DMS153 treated with DMSO at 0.1 percent for 48 hours (cell line): ENCODE data around the gene COL27A1.
"Not testable (repeated sequence)": the region's sequence is repeated elsewhere in the genome, so short reads cannot be mapped to it uniquely, and the experiment has no call there.

Source experiments
- DNase-seq: peaks from one replicate; lab custom pipeline; 2025; ENCODE audit not compliant: unreplicated experiment; lab: John Stamatoyannopoulos, UW

COL27A1 gene

GRCh38 chr9:114122136-114123027, 33.0 kb upstream of the COL27A1 start:
- no peak for DNase-seq

DNA sequence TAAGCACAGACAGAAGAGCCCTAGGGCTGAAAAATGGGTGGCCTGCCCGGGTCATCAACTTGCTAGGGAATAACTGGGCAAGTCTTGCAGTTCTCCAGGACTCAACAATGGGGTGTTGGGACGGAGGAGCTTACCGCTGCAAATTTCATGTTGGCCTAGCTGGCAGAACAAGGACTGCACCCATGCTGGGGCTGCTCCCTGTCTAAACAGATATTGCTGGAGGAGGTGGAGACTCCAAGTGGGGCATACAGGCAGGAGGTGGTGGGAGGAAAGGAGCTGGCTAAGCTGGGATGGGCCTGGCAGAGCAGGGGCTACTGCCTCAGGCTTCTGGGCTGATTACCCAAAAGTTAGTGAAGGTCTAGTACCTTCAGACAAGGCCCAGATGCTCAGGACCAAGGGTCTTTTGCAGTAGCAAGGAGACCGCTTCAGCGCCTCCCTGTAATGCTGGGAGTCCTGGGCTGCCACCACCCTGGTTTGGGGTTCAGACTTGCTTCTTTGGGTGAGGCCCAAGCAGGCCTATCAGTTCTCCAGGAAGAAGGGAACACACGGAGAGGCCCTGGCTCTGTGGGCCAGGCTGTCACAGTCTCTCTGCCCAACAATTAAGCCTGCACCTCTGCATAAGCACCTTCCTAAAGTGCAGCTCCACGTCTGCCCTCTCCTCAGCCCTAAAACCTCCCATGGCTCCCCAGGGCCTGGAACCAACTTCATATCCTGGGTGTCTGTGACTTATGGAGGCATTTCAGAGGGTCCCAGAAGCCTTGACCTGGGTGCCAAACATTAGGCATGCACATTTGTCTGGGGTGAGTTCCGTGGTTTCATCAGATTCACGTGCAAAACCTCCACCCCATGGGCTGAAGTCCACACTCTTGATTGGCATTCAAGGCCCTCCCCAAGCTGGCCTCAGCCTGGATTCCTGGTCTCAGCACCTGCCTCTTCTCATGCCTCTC, 32.0 kb upstream of the COL27A1 start:
- DNase-seq, result no peak

- no peak for DNase-seq
Observed at GRCh38 chr9:114124138-114124537, 31.2 kb upstream of the COL27A1 start.

- DNase-seq, result no peak
Observed at GRCh38 chr9:114124666-114125475, 30.5 kb upstream of the COL27A1 start.

DNA sequence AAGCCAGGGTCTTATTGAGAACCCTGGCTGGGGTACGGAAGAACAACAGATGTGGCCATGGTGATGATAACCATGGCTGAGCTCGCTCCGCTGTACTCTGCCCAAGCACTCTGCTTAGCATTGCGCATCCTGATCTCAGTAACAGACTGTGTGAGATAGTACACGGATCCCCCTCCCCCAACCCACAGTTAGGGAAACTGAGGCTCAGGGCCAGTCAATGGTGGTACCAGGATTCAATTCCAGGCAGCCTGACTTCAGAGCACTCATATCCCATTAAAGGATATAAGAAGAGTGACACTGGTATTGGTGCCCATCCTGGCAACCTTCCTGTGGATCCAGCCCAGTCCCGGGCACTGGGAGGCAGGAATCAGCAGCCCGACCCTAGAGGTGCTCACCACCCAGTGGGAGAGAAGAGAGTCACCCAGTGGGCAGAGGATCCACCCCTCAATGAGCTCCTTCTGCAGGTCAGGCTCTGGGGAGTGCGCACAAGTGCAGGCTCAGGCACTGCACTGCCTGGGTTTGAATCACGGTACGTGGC, 29.8 kb upstream of the COL27A1 start:
- DNase-seq, result no peak

- no peak for DNase-seq
Observed at GRCh38 chr9:114126247-114127060, 28.9 kb upstream of the COL27A1 start.

DNA sequence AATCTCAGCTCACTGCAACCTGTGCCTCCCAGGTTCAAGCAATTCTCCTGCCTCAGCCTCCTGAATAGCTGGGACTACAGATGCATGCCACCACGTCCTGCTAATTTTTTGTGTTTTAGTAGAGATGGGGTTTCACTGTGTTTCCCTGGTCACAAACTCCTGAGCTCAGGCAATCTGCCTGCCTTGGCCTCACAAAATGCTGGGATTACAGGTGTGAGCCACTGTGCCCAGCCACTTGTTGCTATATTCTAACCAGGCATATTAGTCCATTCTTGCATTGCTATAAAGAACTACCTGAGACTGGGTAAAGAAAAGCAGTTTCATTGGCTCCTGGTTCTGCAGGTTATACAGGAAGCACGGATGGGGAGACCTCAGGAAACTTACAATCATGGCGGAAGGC, 26.6 kb upstream of the COL27A1 start:
- not testable (repeated sequence) for DNase-seq

DNA sequence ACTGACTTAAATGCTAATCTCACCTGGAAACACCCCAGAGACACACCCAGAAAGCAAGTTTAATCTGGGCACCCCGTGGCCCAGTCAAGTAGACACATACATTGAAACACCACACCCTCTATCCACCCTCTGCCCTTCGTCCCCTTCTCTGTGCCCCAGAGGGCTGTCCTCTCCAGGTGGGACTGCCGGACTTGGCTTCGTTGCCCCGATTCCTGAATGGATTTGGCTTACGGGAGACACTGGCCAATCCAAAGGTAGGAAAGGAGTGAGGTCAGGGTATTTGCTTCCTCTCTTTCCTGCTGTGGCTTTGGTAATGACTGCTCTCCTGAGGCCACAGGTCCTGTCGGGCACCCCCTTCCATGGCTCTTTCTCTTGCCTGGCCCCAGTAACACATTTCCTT, 25.2 kb upstream of the COL27A1 start:
- no peak for DNase-seq

- no peak for DNase-seq
Observed at GRCh38 chr9:114130624-114131277, 24.6 kb upstream of the COL27A1 start.

DNA sequence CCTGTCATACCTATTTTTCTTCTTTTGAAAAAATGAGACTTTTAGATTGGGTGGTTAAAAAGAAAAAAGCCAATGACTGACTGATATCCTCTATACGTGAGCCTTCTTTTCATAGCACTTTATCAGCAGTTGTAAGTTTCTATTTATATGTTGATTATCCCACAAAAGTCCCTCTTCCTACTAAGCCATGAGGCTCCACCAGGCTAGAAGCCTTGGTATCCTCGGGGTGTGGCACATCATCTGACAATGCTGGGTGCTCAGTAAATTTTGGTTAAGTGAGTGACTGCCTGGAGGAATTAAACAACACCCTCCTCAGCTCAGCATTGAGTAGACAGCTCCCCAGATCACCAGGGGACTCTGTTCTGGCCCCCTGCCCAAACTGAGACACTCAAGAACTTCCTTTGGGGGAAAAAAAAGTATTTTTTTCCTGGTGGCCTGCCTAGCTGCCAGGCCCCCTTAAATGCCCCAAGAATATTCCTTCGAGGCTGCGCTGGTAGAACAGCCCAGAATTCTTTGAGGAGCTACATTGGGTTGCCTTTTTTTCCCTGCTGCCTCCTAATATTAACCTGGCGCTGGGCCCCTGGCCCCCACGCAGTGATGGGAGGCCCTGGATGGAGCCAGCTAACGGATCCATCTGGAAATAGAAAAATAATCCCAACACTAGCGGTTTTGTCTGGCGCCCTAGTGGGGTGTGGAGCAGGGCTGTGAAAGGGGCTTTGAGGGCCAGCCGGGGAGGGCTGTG, 23.4 kb upstream of the COL27A1 start:
- no peak for DNase-seq

DNA sequence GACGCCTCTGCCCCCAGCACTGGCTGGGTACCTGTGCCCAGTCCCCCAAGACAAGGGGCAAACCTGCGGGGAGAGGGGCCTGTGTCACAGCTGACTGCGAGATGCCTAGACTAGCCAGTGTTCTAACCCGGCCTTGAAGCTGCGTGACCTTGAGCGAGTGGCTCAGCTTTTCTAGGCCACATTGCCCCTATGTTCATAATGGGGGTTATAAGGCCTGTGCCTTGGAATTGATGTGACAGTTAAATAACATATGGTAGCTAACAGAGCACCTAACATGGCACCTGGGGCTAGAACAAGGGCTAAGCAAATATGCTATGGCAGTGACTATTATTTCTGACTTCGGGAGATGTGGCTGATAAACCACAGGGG, 22.8 kb upstream of the COL27A1 start:
- DNase-seq, result no peak

DNA sequence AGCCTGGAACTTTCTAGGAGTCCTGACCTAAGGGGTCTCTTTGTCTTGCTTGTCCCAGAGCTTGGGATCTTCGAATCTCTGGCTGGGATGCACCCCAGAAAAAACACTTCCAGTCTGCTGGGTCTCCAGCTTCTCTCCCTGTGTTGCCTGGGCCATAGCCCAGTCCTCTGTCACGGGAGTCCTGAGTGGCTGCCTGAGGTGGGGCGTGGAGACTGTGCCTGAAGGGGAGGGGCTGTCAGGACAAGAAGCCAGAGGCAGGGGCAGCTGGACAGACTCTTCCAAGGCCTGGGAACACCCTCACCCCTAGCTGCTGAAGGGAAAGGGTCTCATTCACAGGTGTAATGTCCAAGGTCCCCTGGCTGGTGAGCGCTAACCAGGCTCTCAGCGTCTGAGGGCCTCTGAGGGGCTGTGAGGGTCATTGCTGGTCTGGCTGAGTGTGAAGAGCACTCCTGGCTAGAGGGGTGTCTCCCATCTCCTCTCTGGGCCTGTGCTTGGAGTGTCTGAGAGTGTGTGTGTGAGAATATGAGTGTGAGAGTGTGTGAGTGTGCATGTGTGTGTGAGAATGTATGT, 20.4 kb upstream of the COL27A1 start:
- DNase-seq, result no peak

DNA sequence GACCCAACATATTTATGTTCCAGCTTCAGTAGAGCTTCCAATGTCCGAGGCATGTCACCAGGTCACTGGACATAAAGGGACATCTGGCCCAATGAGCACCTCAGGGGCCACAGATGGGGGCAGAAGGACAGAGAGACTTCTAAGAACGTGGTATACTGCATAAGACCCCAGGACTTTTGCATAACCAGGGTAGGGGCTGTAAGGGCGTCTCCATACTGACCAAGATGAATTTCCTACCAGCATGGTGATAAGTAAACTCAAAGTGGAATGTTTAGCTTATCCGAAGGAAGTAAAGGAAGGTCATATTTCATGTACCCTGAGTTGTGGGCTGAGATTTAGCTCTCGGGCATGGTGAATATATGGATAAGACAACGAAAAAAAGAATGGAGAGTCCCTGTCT, 17.5 kb upstream of the COL27A1 start:
- DNase-seq, result no peak

DNA sequence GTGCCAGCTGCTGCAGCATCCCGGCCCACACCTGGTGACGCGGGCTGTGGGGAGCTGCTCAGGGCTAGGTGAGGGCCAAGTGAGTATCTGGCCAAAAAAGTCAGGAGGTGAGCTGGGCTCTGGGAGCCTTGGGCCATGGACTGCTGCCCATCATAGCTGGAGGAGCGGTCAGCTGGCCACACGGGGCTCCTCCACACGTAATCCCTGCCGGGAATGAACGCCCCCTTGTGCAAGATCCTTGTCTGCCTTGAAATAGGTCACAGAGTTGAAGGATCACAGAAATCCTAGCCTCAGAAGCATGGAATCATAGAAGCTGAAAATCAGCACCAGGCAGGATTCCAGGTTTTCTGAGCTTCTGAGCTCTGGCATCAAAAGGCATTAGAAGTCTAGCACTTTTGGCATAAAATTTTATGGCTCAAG, 16.8 kb upstream of the COL27A1 start:
- no peak for DNase-seq

DNA sequence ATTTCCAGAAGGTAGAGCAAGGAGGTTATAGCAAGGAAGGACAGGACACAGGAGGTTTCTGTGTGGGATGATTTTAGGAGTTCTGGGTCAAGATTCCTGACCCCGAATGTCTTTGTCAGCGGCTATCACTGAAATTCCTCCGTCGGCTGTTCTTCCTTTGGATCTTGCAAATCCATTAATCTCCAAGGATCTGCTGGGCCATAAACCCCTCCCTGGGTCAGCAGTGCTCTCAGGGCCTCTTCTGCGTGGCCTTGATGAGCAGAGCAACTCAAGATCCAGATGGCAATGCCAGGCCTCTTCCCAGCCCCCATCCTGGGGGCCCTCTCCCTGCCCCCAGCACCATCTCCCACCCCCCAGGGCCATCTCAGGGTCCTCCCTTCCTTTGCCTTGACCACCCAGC, 16.3 kb upstream of the COL27A1 start:
- DNase-seq, result no peak

DNA sequence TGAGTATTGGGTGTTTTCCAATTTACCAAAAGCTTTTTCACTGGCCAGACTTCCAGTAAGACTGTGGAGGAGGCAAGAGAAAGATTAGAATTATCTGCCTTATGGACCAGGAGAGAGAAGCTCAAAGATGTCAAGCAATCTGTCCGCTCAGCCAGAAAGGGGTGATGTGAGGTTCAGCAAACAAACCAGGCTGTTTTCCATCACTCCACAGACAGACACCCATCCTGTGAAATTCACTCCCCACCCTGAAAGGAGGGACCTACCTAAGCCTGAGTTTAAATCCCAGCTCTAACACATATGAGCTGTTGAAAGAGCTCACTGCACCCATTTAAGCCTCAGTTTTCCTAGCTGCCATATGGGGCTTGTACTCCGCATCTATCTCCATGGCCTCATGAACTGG, 14.9 kb upstream of the COL27A1 start:
- DNase-seq, result no peak

DNA sequence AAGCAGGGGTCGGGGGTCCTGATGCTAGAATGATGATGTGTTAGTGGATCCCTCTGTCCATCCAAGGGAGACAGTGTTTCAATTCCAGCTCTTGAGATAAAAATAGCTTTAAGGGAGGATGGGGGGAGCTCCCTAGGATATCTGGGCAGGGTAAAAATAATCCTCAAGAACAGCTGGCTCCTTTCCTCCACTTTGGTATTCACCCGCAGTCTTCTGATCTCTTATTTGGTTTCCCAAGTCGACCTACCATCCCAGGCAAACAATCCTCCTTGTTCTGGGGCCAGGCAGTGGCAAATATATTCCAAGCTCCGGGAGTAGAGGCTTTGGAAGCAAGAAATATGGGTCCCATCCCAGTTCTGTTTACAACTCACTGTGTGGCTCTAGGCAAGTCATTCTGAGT, 14.5 kb upstream of the COL27A1 start:
- no peak for DNase-seq
